Tibial nerve (tissue), 3 donors: Measurements from ENCODE around the gene PNPLA2.

Experiments
- POLR2A ChIP-seq, 2 donors: fragments of 450-650 bp; IDR thresholded peaks; one replicate each; pipeline ENCODE4 v1.6.1; 2017; ENCODE audit warnings: antibody characterized with exemption in 2 of 2, mild to moderate bottlenecking in 2 of 2, moderate library complexity in 2 of 2
- TF ChIP-seq, protein P1 (sequence below), 5 experiments: fragments of 200-600 bp in 3 of 5; fragments of 450-650 bp in 2 of 5; sonication (generic) in 3 of 5; IDR thresholded peaks; one replicate each; pipeline ENCODE4 v1.5.1; 2016 to 2019; ENCODE audit warnings: antibody characterized with exemption in 5 of 5, mild to moderate bottlenecking in 3 of 5, moderate library complexity in 2 of 5

GRCh38 chr11:776561-777287 is 42.0 kb upstream of the PNPLA2 start:
- no peak for TF ChIP-seq POLR2A (IDR thresholded peaks at IDR 0.05)
- TF ChIP-seq, protein P1, sequence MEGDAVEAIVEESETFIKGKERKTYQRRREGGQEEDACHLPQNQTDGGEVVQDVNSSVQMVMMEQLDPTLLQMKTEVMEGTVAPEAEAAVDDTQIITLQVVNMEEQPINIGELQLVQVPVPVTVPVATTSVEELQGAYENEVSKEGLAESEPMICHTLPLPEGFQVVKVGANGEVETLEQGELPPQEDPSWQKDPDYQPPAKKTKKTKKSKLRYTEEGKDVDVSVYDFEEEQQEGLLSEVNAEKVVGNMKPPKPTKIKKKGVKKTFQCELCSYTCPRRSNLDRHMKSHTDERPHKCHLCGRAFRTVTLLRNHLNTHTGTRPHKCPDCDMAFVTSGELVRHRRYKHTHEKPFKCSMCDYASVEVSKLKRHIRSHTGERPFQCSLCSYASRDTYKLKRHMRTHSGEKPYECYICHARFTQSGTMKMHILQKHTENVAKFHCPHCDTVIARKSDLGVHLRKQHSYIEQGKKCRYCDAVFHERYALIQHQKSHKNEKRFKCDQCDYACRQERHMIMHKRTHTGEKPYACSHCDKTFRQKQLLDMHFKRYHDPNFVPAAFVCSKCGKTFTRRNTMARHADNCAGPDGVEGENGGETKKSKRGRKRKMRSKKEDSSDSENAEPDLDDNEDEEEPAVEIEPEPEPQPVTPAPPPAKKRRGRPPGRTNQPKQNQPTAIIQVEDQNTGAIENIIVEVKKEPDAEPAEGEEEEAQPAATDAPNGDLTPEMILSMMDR (IDR thresholded peaks at IDR 0.05): no peak
